CD8-positive, alpha-beta memory T cell (primary cell): ENCODE results near the gene SSH2. TPM values are rescaled to one million over a fixed set of nuclear protein-coding genes. Genes with fewer than 3 reads are reported as not detected.

Experiments used
- CTCF ChIA-PET: fragments of 350-600 bp; sonication (Branson Sonifier 250); formaldehyde crosslinking; loops from one replicate; lab custom pipeline; 2021; ENCODE audit warnings: antibody characterized with exemption; lab: Charles Lee
- POLR2A ChIA-PET: fragments of 350-600 bp; sonication (Branson Sonifier 250); formaldehyde crosslinking; loops from one replicate; lab custom pipeline; 2021; ENCODE audit warnings: antibody characterized with exemption; lab: Charles Lee
- DNase-seq, 5 donors: peaks; one replicate each; pipeline versions ENCODE4 v3.0.0 to v3.0.0-alpha.2; 2020 to 2022; ENCODE audit warnings: mixed read lengths in 1 of 5
- H3K27ac ChIP-seq: one replicate; pipeline ENCODE4 v1.7.0; 2013; ENCODE audit warnings: low read depth, mild to moderate bottlenecking, low read length, moderate library complexity
- H3K27me3 ChIP-seq: 2 replicates; pipeline ENCODE4 v1.7.0; 2013; ENCODE audit warnings: low read length, mild to moderate bottlenecking; ENCODE audit not compliant: insufficient read depth, poor library complexity, severe bottlenecking
- H3K36me3 ChIP-seq: 2 replicates; pipeline ENCODE4 v1.7.0; 2013; ENCODE audit warnings: mild to moderate bottlenecking, low read length, moderate library complexity; ENCODE audit not compliant: insufficient read depth
- H3K4me1 ChIP-seq: 2 replicates; pipeline ENCODE4 v1.7.0; 2013; ENCODE audit warnings: mild to moderate bottlenecking, low read length, moderate library complexity; ENCODE audit not compliant: insufficient read depth
- H3K4me3 ChIP-seq: 2 replicates; pipeline ENCODE4 v1.7.0; 2013; ENCODE audit warnings: mild to moderate bottlenecking, low read length
- H3K9me3 ChIP-seq: 2 replicates; pipeline ENCODE4 v1.7.0; 2013; ENCODE audit warnings: mild to moderate bottlenecking, low read length
- H3K27ac Mint-ChIP-seq, 8 donors: one replicate each; pipeline ENCODE4 v1.8.0; 2020 to 2021; ENCODE audit warnings: mixed read lengths in 8 of 8, mild to moderate bottlenecking in 6 of 8, inconsistent platforms in 3 of 8, moderate library complexity in 3 of 8
- H3K27me3 Mint-ChIP-seq, 2 donors: one replicate each; pipeline ENCODE4 v1.8.0; 2020 to 2021; ENCODE audit warnings: mixed read lengths in 2 of 2, mild to moderate bottlenecking in 1 of 2, moderate library complexity in 1 of 2
- H3K36me3 Mint-ChIP-seq, 3 donors: one replicate each; pipeline ENCODE4 v1.8.0; 2020 to 2021; ENCODE audit warnings: mixed read lengths in 3 of 3, inconsistent platforms in 1 of 3, mild to moderate bottlenecking in 1 of 3
- H3K4me1 Mint-ChIP-seq, 3 donors: one replicate each; pipeline ENCODE4 v1.8.0; 2020 to 2021; ENCODE audit warnings: mixed read lengths in 3 of 3, inconsistent platforms in 1 of 3, mild to moderate bottlenecking in 1 of 3
- H3K4me3 Mint-ChIP-seq, 7 donors: one replicate each; pipeline ENCODE4 v1.8.0; 2020 to 2021; ENCODE audit warnings: mixed read lengths in 7 of 7, mild to moderate bottlenecking in 6 of 7, moderate library complexity in 4 of 7, inconsistent platforms in 2 of 7
- H3K9me3 Mint-ChIP-seq, 5 donors: one replicate each; pipeline ENCODE4 v1.8.0; 2020 to 2022; ENCODE audit warnings: mixed read lengths in 5 of 5, mild to moderate bottlenecking in 3 of 5, moderate library complexity in 2 of 5, inconsistent platforms in 1 of 5
- polyA plus RNA-seq: library from polyadenylated mRNA; unstranded; fragments of 300-500 nt; fragmentation: Illumina TruSeq; gene quantifications from one replicate; pipeline ENCODE4 v1.2.3, GENCODE V29; 2021
- total RNA-seq, 2 experiments: library from RNA; stranded (reverse); gene quantifications; one replicate each; pipeline ENCODE4 v1.2.3, GENCODE V29; 2021

SSH2 gene
- total and polyA plus RNA-seq, 3 experiments from 2014 or later: 28.1 to 35.9 (median 32.1) TPM

DNA sequence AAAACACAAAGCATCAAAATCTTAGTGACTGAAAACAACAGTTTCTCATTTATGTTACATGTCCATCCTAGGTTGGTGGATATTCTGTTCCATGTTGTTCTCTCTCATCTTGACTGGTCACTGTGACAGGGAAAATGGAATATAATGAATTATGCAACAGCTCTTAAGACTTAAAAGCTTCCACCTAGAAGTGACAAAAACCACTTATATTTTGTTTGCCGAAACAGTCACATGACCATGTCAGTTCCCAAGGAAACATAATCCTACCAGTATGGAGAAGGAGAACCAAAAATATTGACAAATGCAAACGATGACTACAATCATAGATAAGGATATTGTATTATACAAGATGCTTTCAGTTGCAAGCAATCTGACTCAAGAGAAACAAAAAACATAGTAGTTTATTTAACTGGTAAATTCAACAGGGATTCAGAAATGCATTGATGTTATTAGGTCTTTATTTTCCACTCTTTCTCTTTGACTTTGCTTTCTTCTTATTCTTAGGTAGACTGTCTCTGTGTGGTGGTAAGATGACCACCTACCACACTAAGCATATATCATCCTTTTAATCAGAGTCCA, 103.8 kb downstream of the SSH2 start:
- Mint-ChIP-seq H3K27ac (peak overlapping the region in 2 of 8 donors; percentile 21 to 81), H3K4me3 (no peak overlapping the region), H3K36me3 (peaks cover 0 to 4% (median 0%) of the 10 kb centered on the region in 3 donors), H3K9me3 (no peaks in the 10 kb centered on the region), H3K4me1 (peaks cover 9 to 25% (median 22%) of the 10 kb centered on the region in 3 donors), H3K27me3 (no peaks in the 10 kb centered on the region)
- no peak overlapping the region for H3K4me3 ChIP-seq
- H3K27ac ChIP-seq: no peak overlapping the region
- ChIA-PET CTCF (interaction anchor here (2.7 kb wide), 1 partner anchor 19 kb away, joined by 8 read pairs; no protein-coding TSS in a partner anchor), POLR2A (no interaction called here)
- DNase-seq: no peak
- no peaks in the 10 kb centered on the region for H3K27me3 ChIP-seq
- H3K36me3 ChIP-seq: no peaks in the 10 kb centered on the region
- H3K4me1 ChIP-seq: peaks cover 6% of the 10 kb centered on the region
- no peaks in the 10 kb centered on the region for H3K9me3 ChIP-seq

DNA sequence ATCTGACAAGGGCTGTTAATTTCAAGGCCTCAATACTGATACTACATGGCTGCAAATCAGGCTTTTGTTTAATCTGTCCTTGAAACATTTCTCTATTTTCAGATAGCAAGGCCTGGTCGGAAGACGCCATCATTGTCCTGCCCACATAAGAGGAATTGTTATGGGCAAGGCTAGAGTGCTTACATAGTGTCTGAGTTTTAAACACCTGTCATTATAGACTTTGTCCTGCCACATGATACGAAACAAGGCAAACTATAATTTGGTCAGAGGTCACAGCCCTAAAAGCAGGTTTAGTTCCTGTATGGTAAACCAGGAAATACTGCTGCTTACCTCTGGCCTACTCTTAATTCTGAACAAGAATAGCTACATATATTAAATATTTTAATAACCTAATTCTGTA, 104.4 kb downstream of the SSH2 start:
- Histone ChIP-seq H3K27me3 (no peaks in the 10 kb centered on the region), H3K27ac (no peak overlapping the region), H3K4me1 (peaks cover 6% of the 10 kb centered on the region), H3K4me3 (no peak overlapping the region), H3K9me3 (no peaks in the 10 kb centered on the region), H3K36me3 (no peaks in the 10 kb centered on the region)
- no peaks in the 10 kb centered on the region for H3K9me3 Mint-ChIP-seq
- peak in 1 of 5 donors; percentile 4 for DNase-seq
- H3K27ac Mint-ChIP-seq: no peak overlapping the region
- ChIA-PET POLR2A (no interaction called here), CTCF (interaction anchor here (2.7 kb wide), 1 partner anchor 18 kb away, joined by 8 read pairs; no protein-coding TSS in a partner anchor)
- H3K27me3 Mint-ChIP-seq: no peaks in the 10 kb centered on the region
- no peak overlapping the region for H3K4me3 Mint-ChIP-seq
- H3K36me3 Mint-ChIP-seq: peaks cover 0 to 4% (median 0%) of the 10 kb centered on the region in 3 donors
- peaks cover 9 to 25% (median 21%) of the 10 kb centered on the region in 3 donors for H3K4me1 Mint-ChIP-seq

DNA sequence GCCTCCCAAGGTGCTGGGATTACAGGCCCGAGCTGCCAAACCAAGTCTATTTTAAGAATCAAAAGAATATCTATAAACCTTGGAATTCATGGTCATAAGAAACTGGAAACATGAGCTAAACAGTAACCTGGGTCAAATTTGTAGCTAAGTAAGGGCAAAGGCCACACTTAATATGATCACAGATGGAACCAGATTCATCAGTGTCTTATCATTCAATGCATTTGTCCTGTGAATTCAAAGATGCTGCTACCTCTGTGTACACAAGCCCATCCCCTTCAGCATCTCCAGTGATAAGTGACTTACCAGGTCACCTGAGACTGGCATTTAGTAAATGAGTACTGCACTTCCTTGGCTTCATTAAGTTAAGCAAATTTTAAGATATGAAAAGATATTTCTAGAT, 108.1 kb downstream of the SSH2 start:
- DNase-seq: no peak
- no peaks in the 10 kb centered on the region for H3K27me3 Mint-ChIP-seq
- H3K4me1 ChIP-seq: no peaks in the 10 kb centered on the region
- H3K27me3 ChIP-seq: no peaks in the 10 kb centered on the region
- peaks cover 0 to 4% (median 0%) of the 10 kb centered on the region in 3 donors for H3K36me3 Mint-ChIP-seq
- H3K4me3 Mint-ChIP-seq: no peak overlapping the region
- H3K36me3 ChIP-seq: no peaks in the 10 kb centered on the region
- H3K9me3 Mint-ChIP-seq: no peaks in the 10 kb centered on the region
- H3K27ac ChIP-seq: no peak overlapping the region
- ChIA-PET CTCF (interaction anchor here (1.5 kb wide), 1 partner anchor 241 kb away, joined by 3 read pairs; no protein-coding TSS in a partner anchor), POLR2A (no interaction called here)
- H3K27ac Mint-ChIP-seq: peak overlapping the region in 1 of 8 donors; percentile 15
- H3K9me3 ChIP-seq: no peaks in the 10 kb centered on the region
- no peak overlapping the region for H3K4me3 ChIP-seq
- H3K4me1 Mint-ChIP-seq: peaks cover 5 to 17% (median 12%) of the 10 kb centered on the region in 3 donors

DNA sequence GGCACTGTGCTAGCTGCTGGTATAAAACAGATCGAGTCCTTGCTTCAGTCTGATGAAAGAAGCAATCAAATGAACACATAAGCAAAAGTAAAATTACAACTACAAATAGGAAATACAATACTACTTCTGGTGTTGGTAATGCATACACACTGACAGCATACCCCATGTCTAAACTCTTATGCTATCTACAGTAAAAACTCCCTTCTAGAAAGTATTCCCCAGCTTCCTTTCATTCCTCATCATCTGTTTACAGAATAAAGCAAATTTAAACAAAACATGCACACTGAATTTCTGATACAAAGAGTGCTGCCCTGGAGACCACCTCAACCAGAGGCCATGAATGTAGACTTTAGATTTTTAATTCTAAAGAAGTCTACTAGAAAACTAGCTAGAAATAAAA, 109.6 kb downstream of the SSH2 start:
- H3K4me3 ChIP-seq: no peak overlapping the region
- no peaks in the 10 kb centered on the region for H3K4me1 ChIP-seq
- Mint-ChIP-seq H3K4me1 (peaks cover 3 to 9% (median 6%) of the 10 kb centered on the region in 3 donors), H3K27me3 (no peaks in the 10 kb centered on the region), H3K4me3 (no peak overlapping the region), H3K9me3 (no peaks in the 10 kb centered on the region), H3K27ac (no peak overlapping the region), H3K36me3 (no peaks in the 10 kb centered on the region)
- no peaks in the 10 kb centered on the region for H3K27me3 ChIP-seq
- DNase-seq: no peak
- ChIA-PET CTCF (interaction anchor here (1.0 to 2.5 kb wide), 2 partner anchors 13 to 110 kb away, joined by 4 to 9 read pairs; partner anchors contain the start of gene SSH2), POLR2A (no interaction called here)
- H3K36me3 ChIP-seq: no peaks in the 10 kb centered on the region
- H3K27ac ChIP-seq: no peak overlapping the region
- H3K9me3 ChIP-seq: no peaks in the 10 kb centered on the region

DNA sequence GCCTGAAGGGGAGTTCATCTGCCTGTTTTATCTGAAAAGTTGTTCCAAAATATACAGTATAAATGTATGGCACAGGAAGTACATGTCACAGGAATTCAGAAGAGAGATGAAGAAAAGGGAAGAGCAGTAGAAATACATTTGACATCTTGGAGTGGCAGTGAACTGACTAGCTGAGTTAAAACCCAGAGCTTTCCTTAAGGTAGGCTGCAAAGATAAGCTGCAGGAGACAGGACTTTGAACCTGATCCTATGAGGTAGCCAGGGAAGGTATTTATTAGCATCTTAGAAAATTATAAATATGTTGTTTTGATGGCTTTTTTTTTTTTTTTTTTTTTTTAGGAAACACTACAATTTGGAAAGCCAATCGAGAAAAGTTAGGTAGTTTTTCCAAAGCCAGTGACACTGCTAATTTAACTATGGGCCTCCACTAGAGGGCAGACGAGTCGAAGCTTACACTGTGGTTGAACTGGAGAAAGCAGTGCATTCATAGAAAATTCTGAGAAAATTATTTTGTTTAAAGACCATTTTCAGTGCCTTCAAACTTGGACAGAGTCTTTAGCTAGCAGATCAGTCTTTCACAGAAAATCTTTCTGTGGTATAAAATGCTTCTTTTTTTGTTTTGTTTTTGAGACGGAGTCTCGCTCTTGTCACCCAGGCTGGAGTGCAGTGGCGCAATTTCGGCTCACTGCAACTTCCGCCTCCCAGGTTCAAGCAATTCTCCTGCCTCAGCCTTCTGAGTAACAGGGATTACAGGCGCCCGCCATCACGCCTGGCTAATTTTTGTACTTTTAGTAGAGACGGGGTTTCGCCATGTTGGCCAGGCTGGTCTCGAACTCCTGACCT, 122.3 kb downstream of the SSH2 start:
- peaks cover 0 to 1% of the 10 kb centered on the region in 2 donors for H3K27me3 Mint-ChIP-seq

DNA sequence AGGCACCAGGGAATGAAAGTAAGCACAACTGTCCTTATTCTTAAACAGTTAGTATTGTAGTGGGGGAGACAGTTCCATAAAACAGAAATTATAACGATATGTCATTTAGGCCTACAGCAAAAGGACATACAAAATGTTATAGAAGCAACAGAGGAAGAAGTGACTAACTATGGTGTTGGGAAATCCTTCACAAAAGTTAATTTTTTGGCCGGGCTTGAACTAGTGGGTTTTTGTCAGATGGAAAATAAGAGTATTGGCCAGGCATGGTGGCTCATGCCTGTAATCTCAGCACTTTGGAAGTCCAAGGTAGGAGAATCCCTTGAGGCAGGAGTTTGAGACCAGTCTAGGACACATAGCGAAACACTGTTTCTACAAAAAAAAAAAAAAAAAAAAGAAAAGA, 127.8 kb downstream of the SSH2 start:
- CTCF ChIA-PET: no interaction called here
- Mint-ChIP-seq H3K4me3 (no peak overlapping the region), H3K9me3 (no peaks in the 10 kb centered on the region), H3K27ac (no peak overlapping the region), H3K36me3 (no peaks in the 10 kb centered on the region), H3K27me3 (no peaks in the 10 kb centered on the region), H3K4me1 (peaks cover under 1% of the 10 kb centered on the region in 3 donors)
- Histone ChIP-seq H3K9me3 (no peaks in the 10 kb centered on the region), H3K36me3 (no peaks in the 10 kb centered on the region), H3K4me1 (no peaks in the 10 kb centered on the region), H3K4me3 (no peak overlapping the region), H3K27me3 (no peaks in the 10 kb centered on the region), H3K27ac (no peak overlapping the region)
- POLR2A ChIA-PET: interaction anchor here (0.6 kb wide), 1 partner anchor 185 kb away, joined by 4 read pairs; no protein-coding TSS in a partner anchor
- DNase-seq: no peak

More for the DNA sequence above, 122.3 kb downstream of the SSH2 start:
- no peak overlapping the region for H3K4me3 Mint-ChIP-seq
- H3K27ac Mint-ChIP-seq: peak overlapping the region in 1 of 8 donors; percentile 85
- Histone ChIP-seq H3K4me3 (no peak overlapping the region), H3K36me3 (no peaks in the 10 kb centered on the region), H3K4me1 (peaks cover 8% of the 10 kb centered on the region), H3K27ac (no peak overlapping the region), H3K9me3 (no peaks in the 10 kb centered on the region), H3K27me3 (no peaks in the 10 kb centered on the region)
- ChIA-PET CTCF (interaction anchor here (0.6 to 14.9 kb wide), 34 partner anchors 8 to 363 kb away, joined by 3 to 254 read pairs (median 3); partner anchors contain the start of gene SSH2), POLR2A (interaction anchor here (0.7 to 1.2 kb wide), 2 partner anchors 123 to 217 kb away, joined by 17 read pairs; partner anchors contain the start of gene SSH2)
- H3K4me1 Mint-ChIP-seq: peaks cover 8 to 23% (median 16%) of the 10 kb centered on the region in 3 donors
- no peaks in the 10 kb centered on the region for H3K9me3 Mint-ChIP-seq
- H3K36me3 Mint-ChIP-seq: no peaks in the 10 kb centered on the region
- DNase-seq: peak; percentile 52 to 73 (median 55)

DNA sequence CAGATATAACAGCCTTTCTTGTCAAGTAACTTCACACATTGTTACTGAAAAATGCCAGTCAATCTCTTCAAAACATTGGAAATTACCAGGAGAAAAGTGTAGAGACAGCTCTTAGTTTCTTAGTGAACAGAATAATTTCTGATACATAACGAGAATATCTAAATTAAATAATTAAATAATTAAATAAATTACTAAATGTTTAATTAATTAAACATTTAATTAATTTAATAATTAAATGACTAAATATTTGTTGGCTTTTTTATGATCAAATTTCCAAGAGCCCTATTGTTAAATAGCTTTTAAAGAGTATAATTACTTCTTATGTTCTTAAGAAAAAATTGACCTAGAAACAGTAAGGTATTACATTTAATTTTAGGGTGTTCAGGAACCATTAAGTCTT, 129.6 kb downstream of the SSH2 start:
- ChIA-PET POLR2A (no interaction called here), CTCF (interaction anchor here (1.2 kb wide), 1 partner anchor 161 kb away, joined by 3 read pairs; no protein-coding TSS in a partner anchor)
- no peaks in the 10 kb centered on the region for H3K27me3 Mint-ChIP-seq
- Histone ChIP-seq H3K27me3 (no peaks in the 10 kb centered on the region), H3K36me3 (no peaks in the 10 kb centered on the region), H3K9me3 (no peaks in the 10 kb centered on the region), H3K27ac (no peak overlapping the region), H3K4me1 (no peaks in the 10 kb centered on the region), H3K4me3 (no peak overlapping the region)
- H3K4me3 Mint-ChIP-seq: no peak overlapping the region
- no peak for DNase-seq
- no peaks in the 10 kb centered on the region for H3K4me1 Mint-ChIP-seq
- H3K36me3 Mint-ChIP-seq: no peaks in the 10 kb centered on the region
- no peak overlapping the region for H3K27ac Mint-ChIP-seq
- no peaks in the 10 kb centered on the region for H3K9me3 Mint-ChIP-seq

DNA sequence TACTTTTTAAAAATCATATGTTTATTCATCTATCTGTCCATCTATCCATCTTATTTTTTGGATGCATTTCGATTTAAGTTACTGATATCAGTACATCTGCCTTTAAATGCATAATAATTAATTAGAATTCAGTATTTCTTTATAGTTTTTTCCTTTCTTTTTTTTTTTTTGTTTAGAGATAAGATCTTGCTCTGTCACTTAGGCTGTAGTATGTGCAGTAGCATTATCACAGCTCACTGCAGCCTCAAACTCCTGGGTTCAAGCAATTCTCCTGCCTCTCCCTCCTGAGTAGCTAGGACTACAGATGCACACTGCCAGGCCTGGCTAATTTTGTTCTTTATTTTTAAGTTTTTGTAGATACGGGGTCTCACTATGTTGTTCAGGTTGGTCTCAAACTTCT, 133.4 kb downstream of the SSH2 start:
- Mint-ChIP-seq H3K9me3 (no peaks in the 10 kb centered on the region), H3K36me3 (peaks cover 0 to 1% (median 0%) of the 10 kb centered on the region in 3 donors), H3K27ac (no peak overlapping the region), H3K27me3 (no peaks in the 10 kb centered on the region), H3K4me3 (no peak overlapping the region), H3K4me1 (no peaks in the 10 kb centered on the region)
- Histone ChIP-seq H3K4me1 (no peaks in the 10 kb centered on the region), H3K36me3 (no peaks in the 10 kb centered on the region), H3K4me3 (no peak overlapping the region), H3K9me3 (no peaks in the 10 kb centered on the region), H3K27ac (no peak overlapping the region), H3K27me3 (no peaks in the 10 kb centered on the region)
- DNase-seq: no peak
- ChIA-PET POLR2A (no interaction called here), CTCF (no interaction called here)
